HL-60/S4 treated with phorbol 12-myristate 13-acetate at 8.2 ng/mL for 4 days and 3 days (cell line): ENCODE results near the gene TPRG1.

Source experiments
- in situ Hi-C: fragments of 300-500 bp; cut with MboI; formaldehyde crosslinking; loops from 2 replicates; pipeline ENCODE4 v1.15.0; 2022; ENCODE audit warnings: low sequenced_read_pairs

TPRG1 gene

GRCh38 chr3:189160519-189161309 is 11.1 kb upstream of the TPRG1 start:
- in situ Hi-C loops, result no loop called here

DNA sequence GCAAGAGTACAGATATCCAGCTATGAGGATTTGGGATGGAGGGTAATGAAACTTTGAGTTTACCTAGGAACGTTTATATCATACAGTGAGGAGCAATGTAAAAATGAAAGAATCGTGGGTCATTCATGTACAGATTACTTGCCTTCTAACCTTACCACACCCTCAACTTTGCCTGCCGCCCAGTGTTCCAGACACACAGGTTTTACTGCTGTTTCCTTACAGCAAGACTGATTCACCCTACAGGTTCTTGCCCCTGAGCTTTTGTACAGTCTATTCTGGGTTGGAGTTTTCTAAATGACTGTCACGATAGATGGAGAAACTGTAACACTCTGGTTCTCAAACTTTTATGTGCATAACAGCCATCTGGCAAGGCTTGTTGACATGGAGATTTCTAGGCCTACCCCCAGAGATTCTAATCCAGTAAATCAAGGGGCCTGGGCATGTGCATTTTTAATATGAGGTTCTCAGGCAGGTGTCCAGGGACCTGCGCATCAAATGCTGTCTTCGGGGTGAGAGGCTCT is 6.6 kb upstream of the TPRG1 start:
- in situ Hi-C loops, result no loop called here

GRCh38 chr3:189166321-189166720 is 5.5 kb upstream of the TPRG1 start:
- in situ Hi-C loops, result no loop called here

DNA sequence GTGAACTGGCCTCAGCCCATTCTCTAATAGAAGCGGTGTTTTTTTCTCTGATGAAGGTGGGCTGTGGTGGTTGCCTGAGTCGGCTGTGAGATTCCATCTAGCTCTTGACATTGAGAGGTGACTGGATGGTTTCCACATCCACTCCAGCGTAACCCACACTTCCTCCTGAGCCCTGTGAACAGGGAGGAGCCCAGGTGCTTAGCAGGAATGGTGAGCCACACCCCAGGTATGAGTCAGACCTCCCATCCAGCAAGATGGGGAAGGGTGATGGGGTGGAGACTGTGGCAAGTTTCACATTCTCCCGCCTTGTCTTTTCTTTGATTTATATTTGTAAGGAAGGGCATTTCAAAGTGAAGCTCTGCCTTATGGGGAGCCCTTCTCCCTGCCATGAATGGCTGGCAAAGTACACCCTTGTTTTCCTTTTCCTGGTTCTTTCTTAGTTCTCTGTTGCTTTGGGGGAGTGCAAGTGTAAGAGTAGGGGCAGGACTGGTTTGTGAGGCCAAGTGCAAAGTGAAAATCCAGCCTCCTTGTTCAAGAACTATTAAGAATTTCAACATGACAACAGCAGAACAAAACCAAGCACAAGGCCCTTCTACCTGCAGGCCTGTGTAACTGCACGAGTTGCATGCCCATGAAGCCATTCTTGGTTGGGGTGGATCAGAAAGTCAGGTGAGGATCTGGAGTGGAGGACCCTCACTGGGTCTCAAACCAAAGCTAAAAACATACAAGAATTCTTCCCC is 4.6 kb upstream of the TPRG1 start:
- in situ Hi-C loops, result no loop called here

GRCh38 chr3:189168711-189169110 is 3.1 kb upstream of the TPRG1 start:
- in situ Hi-C loops, result no loop called here

DNA sequence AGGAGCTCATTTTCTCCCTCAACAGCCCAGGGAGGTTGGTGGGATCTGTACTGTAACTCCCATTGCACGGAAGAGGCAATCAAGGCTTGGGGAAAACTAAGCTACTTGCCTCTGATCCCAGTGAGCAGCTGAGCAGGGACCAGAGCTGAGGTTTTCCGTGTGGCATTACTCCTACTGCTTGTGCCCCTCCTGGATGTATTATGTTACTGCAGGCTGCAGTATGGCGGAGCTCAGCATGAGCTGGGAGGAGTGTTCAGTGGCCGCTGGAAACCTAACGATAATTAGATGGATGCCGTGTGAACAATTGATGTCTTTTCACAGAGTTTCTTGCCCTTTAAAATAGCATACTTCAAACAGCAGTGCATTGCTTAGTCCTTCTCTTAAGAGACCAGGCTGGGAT is 2.0 kb upstream of the TPRG1 start:
- in situ Hi-C loops, result no loop called here

DNA sequence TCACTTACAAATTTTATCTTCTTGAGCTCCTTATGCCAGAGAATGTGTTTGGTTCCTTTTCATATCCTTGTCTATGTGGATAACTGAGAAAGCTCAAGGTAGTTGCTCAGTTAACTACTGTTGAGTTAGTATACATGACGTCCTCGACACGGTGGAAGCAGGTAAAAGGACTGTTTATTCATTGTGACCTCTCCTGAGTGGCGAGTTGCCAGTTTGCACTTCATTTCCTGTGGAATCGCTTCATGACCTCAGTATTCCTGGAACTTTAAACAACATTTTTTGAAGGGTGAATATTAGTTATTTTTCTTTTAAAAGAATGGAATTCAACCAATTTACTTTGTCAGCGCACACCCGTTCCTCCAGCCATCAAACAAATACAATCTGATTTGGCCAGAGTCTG is 1.2 kb upstream of the TPRG1 start:
- in situ Hi-C loops, result no loop called here

DNA sequence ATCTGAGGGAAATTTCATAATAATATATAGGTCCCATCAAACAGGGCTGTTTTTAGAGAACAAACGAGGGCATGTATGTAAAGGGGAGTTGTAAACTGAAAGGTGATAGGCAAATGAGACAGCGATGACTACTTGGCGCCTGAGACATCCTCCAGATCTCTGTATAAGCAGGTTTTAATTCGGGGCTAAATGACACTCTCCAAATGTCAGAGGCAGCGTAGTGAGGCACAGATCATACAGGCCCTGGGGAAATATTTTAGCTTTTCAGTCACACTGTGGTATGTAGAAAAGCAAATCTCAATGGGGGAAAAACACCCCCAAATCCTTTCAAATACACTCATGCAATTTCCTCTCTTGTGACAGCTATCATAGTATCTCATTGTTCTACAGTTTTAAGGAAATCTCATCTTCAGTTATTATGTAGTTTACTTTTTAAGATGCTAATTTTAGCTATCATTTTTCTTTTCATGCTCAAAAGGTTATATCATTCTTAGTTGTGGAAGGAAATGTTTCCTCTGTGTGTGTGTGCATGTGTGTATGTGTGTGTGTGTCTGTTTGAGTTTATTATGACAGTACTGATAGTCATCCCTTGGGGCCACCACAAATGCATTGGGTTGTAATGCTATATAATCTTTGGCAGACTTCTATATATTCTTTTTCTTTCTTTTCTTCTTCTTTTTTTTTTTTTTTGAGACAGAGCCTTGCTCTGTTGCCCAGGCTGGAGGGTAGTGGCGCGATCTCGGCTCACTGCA is 1.1 kb downstream of the TPRG1 start:
- in situ Hi-C loops, result no loop called here

DNA sequence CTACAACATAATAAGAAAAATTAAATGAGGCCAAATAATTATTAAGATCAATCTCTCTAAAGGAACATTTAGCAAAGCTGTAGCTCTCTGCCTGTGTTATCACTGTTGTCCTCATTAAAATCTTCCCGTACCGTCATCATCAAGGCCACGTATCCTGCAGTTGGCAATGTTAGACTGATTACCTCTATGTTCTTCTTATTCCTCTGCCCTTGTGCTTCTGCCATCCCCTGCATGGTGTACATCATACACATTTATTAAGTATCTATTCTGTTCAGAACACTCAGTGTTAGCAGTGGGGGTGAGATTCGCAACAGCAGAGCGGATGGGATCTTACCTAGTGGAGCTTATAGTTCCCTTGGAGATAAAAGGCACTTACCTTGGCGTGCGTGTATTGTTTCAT is 12.8 kb downstream of the TPRG1 start:
- in situ Hi-C loops, result no loop called here

DNA sequence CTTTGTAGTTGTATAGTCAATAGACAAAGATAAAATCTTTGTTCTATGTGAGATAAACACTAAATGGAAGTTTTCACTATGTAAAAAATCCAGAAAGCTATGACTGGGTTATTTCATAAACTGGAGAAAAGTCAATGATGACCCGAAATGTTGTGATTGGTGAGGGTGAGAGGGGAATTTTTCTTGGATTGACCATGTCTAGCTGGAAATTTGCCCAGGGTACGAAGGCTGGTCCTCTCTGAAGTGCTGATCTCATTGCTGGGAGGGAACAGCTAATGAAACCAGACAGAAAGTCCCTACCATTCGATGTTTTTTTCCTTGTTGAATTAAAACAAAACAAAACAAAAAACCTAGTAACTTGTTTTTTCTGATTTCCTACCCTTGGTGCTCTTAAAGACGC is 14.3 kb downstream of the TPRG1 start:
- in situ Hi-C loops, result no loop called here

GRCh38 chr3:189188466-189188865 is 16.7 kb downstream of the TPRG1 start:
- in situ Hi-C loops, result no loop called here

DNA sequence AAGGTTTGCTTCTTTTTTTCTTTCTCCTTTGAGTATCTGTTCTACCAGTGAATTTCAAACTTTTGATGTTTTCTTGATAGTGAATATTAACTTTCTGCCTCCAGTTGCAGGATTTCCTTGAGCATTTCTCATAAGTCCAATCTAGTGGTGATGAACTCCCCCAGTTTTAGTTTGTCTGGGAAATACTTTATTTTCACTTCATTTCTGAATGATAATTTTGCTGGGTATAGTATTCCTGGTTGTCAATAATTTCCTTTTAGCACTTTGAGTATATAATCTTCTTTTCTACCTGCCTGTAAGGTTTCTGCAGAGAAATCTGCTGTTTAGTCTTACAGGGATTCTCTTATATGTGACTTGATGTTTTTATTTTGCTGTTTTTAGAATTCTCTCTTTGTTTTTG is 21.0 kb downstream of the TPRG1 start:
- in situ Hi-C loops, result no loop called here

DNA sequence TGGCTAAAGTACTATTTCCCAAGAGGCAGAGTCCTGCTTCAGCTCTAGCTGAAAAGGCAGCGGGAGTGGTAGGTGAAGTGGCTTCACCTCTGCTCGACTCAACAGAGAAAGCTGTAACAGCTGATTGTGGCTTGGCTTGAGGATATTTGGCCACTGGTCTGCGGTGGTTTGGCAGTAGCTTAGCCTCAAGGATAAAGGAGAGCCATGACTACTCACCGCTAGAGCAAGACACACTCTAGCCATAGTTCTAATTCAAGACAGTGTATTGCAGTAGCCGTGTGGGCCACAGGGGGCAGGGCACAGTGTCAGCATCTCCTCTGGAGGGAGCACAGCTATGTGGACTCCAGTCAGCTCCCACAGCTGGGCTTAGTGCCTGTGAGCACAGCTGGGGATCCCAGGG is 23.5 kb downstream of the TPRG1 start:
- in situ Hi-C loops, result no loop called here

DNA sequence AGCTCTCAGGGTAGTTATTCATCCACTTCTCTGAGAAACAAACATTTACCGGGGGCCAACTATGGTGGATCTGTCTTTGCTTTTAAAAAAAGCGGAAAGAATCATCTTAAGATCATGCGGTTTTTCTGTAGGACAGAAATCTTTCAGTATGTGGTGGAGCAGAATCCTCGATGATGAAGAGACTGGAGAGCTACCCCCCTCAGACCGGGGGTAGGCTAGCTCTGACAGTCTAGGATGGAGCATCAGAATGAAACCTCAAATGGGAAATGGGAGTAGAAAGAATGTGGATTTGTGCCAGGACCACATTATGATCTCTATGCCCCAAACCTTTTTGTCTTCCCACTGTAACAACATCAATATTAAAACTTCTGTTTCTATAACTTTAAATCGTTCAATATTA is 30.3 kb downstream of the TPRG1 start:
- in situ Hi-C loops, result no loop called here

- in situ Hi-C loops, result no loop called here
These were observed 30.8 kb downstream of the TPRG1 start for GRCh38 chr3:189202583-189202982.

DNA sequence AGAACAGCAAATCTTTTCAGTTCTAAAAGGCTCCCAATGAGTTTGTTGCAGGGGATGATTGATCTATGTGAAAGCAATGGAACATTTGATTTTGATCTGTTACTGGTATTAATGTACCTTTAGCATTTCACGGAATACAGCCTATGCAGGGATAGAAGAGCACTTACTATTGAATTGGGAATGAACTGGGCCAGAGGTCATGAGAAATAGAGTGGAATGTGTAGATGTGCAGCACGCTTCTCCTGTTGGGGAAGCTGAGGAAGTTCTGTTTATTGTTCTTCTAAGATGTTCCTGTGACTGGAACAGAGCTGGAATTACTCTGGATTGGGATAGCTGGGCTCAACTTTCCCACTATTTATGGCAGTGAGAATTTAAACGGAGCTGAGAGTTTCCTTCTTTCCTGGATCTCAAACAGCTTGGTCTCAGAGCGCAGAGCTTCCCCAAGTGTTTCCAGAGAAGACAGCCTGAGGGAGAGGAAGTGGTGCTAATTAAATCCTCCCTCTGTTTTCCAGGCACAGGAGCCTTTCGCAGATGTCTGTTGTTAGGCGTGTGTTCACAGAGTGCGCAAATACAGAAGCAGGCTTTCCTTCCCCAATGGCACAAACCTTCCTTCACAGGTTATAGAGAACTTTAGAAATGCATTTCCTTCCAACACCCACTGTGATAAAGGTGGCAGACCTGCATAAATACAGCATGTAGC is 32.5 kb downstream of the TPRG1 start:
- in situ Hi-C loops, result no loop called here

DNA sequence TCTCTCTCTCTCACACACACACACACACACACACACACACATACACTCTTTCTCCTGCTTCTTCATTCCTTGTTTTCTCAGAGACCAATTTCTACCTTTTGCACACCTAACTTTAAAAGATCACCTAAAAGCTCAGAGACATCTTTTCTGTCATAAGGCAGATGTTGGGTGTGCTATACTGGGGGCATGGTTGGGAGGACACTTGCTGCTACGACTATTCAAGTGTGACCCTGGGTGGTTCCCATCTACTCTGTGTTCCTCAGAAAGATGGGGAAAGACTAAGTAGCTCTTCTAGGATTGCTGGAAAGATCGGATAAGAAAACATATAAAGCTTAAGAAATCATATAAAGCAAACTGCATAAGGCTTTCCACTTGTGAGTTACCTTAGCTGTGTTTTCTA is 33.2 kb downstream of the TPRG1 start:
- in situ Hi-C loops, result no loop called here

DNA sequence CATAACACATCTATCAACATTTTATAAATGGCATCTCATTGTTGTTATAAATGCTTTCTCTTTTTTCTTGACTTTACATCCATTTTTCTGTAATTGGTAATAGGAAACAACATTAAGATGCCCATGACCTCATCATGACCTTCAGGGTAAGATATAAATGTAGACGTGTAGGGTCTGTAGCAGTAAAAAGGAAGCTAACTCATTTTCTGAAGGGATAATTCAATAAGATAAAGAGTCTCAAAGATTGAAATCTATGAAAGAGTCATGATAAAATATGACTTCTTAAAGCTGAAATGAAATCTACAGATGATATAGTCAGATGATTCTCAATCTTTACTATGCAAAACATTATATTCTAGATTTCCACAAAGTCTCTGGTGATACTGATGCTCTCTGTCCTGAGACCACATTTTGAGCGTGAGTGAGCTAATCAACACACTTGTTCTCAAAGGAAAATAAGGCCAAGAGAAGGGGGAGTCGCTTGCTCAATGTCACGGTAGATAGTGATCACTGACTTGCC is 38.5 kb downstream of the TPRG1 start:
- in situ Hi-C loops, result no loop called here

GRCh38 chr3:189212681-189213080 is 40.9 kb downstream of the TPRG1 start:
- in situ Hi-C loops, result no loop called here

DNA sequence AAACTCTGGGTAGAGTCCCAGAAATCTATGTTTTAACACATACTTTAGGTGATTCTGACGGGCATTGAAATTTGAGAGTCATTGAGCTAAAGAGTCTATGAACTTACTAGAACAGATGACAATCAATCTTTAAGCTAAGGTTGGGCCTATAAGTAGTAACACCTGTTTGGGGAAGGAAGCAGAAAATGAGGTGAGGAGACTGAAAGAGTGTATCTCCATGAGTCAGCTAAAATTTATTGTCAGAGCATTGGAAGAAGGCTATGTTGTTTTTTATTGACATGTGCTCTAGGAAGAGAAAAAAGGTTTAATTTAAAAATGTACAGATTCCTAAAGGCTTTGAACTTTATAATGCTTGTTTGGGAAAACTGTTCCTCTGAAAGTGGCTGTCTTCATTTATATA is 42.9 kb downstream of the TPRG1 start:
- in situ Hi-C loops, result no loop called here
